ENCODE data around the gene TNC.

TNC gene

GRCh38 chr9:115042781-115043509 lies 75.0 kb downstream of the TNC start:
- TF ChIP-seq BHLHE40 (IDR thresholded peaks at IDR 0.05; ENCODE audit: borderline replicate concordance) (no peak), ARNT (IDR thresholded peaks at IDR 0.05) (no peak), FOXM1 (IDR thresholded peaks at IDR 0.05; ENCODE audit: borderline replicate concordance) (no peak), L3MBTL2 (conservative IDR thresholded peaks at IDR 0.05) (no peak), HDGF (IDR thresholded peaks at IDR 0.05; ENCODE audit: borderline replicate concordance) (no peak), NFRKB (IDR thresholded peaks at IDR 0.05) (no peak), FOXK2 (IDR thresholded peaks at IDR 0.05) (no peak), FOXA1 (IDR thresholded peaks at IDR 0.05) (no peak)
- TF ChIP-seq, protein P1, sequence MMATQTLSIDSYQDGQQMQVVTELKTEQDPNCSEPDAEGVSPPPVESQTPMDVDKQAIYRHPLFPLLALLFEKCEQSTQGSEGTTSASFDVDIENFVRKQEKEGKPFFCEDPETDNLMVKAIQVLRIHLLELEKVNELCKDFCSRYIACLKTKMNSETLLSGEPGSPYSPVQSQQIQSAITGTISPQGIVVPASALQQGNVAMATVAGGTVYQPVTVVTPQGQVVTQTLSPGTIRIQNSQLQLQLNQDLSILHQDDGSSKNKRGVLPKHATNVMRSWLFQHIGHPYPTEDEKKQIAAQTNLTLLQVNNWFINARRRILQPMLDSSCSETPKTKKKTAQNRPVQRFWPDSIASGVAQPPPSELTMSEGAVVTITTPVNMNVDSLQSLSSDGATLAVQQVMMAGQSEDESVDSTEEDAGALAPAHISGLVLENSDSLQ (IDR thresholded peaks at IDR 0.05): no peak
- POLR2A ChIA-PET: no interaction called here
- no peak for DNase-seq (ENCODE audit: extremely low spot score)
- CTCF ChIA-PET: no interaction called here

DNA sequence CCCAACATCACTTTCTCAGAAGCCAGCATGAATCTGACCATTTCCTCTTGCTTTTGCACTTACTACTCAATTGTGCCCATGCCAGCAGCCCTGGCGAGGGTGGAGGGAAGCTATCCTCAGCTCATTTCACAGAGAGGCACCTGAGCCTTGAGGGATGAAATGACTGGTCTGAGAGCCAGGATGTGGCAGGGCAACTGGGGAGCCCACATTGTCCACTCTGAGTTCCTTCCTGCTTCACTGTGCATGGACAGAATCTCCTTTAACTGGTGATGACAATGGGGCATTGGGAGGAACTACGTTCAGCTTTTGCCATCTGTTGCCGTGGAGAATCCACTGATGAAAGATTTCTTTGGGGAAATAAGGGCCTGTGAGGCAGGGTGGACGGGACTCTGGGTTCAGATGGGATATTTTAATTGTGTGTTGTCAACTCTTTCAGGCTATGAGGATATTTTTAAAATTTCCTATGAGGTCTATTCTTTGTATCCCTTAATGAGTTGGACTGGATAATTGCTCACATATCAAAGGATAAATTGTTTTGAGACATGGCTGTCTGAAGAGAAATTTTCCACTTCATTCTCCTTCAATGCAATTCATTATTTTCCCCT lies 78.3 kb downstream of the TNC start:
- POLR2A ChIA-PET: no interaction called here

GRCh38 chr9:115038178-115038577 lies 79.8 kb downstream of the TNC start:
- no peak for DNase-seq (ENCODE audit: extremely low spot score)
- CTCF ChIA-PET: no interaction called here
- TF ChIP-seq SP1 (IDR thresholded peaks at IDR 0.05) (no peak), TARDBP (IDR thresholded peaks at IDR 0.05) (no peak), L3MBTL2 (conservative IDR thresholded peaks at IDR 0.05) (no peak), ELF4 (IDR thresholded peaks at IDR 0.05) (no peak), FOXM1 (IDR thresholded peaks at IDR 0.05; ENCODE audit: borderline replicate concordance) (no peak), FOXA1 (IDR thresholded peaks at IDR 0.05) (no peak), BHLHE40 (IDR thresholded peaks at IDR 0.05; ENCODE audit: borderline replicate concordance) (no peak), HDGF (IDR thresholded peaks at IDR 0.05; ENCODE audit: borderline replicate concordance) (no peak), CTBP1 (IDR thresholded peaks at IDR 0.05; ENCODE audit: borderline replicate concordance) (no peak), FOXK2 (IDR thresholded peaks at IDR 0.05) (no peak), LEF1 (IDR thresholded peaks at IDR 0.05; ENCODE audit: borderline replicate concordance) (no peak), ARNT (IDR thresholded peaks at IDR 0.05) (no peak), SUZ12 (IDR thresholded peaks at IDR 0.05) (no peak), ZNF384 (IDR thresholded peaks at IDR 0.05) (no peak), NFRKB (IDR thresholded peaks at IDR 0.05) (no peak)
- TF ChIP-seq, protein P1 (IDR thresholded peaks at IDR 0.05): no peak
- POLR2A ChIA-PET: no interaction called here

More for the DNA sequence above, 78.3 kb downstream of the TNC start:
- no peak for DNase-seq (ENCODE audit: extremely low spot score)
- TF ChIP-seq FOXA1 (IDR thresholded peaks at IDR 0.05) (no peak), L3MBTL2 (conservative IDR thresholded peaks at IDR 0.05) (no peak), LEF1 (IDR thresholded peaks at IDR 0.05; ENCODE audit: borderline replicate concordance) (no peak), ELF4 (IDR thresholded peaks at IDR 0.05) (no peak), CTBP1 (IDR thresholded peaks at IDR 0.05; ENCODE audit: borderline replicate concordance) (no peak), TARDBP (IDR thresholded peaks at IDR 0.05) (no peak), BHLHE40 (IDR thresholded peaks at IDR 0.05; ENCODE audit: borderline replicate concordance) (no peak), FOXM1 (IDR thresholded peaks at IDR 0.05; ENCODE audit: borderline replicate concordance) (no peak), NFRKB (IDR thresholded peaks at IDR 0.05) (no peak), HDGF (IDR thresholded peaks at IDR 0.05; ENCODE audit: borderline replicate concordance) (no peak), ZNF384 (IDR thresholded peaks at IDR 0.05) (no peak), SP1 (IDR thresholded peaks at IDR 0.05) (no peak), ARNT (IDR thresholded peaks at IDR 0.05) (no peak), SUZ12 (IDR thresholded peaks at IDR 0.05) (no peak), FOXK2 (IDR thresholded peaks at IDR 0.05) (no peak)
- TF ChIP-seq, protein P1 (IDR thresholded peaks at IDR 0.05): no peak
- CTCF ChIA-PET: no interaction called here

- no peak for TF ChIP-seq FOXK2 (IDR thresholded peaks at IDR 0.05)
- no peak for TF ChIP-seq L3MBTL2 (conservative IDR thresholded peaks at IDR 0.05)
- TF ChIP-seq BHLHE40 (IDR thresholded peaks at IDR 0.05; ENCODE audit: borderline replicate concordance): no peak
- no peak for TF ChIP-seq TARDBP (IDR thresholded peaks at IDR 0.05)
- TF ChIP-seq NFRKB (IDR thresholded peaks at IDR 0.05): no peak
- no peak for TF ChIP-seq FOXM1 (IDR thresholded peaks at IDR 0.05; ENCODE audit: borderline replicate concordance)
- no peak for TF ChIP-seq SUZ12 (IDR thresholded peaks at IDR 0.05)
- TF ChIP-seq HDGF (IDR thresholded peaks at IDR 0.05; ENCODE audit: borderline replicate concordance): no peak
- TF ChIP-seq FOXA1 (IDR thresholded peaks at IDR 0.05): no peak
- TF ChIP-seq, protein P1 (IDR thresholded peaks at IDR 0.05): no peak
- TF ChIP-seq LEF1 (IDR thresholded peaks at IDR 0.05; ENCODE audit: borderline replicate concordance): no peak
- TF ChIP-seq ARNT (IDR thresholded peaks at IDR 0.05): no peak
- TF ChIP-seq SP1 (IDR thresholded peaks at IDR 0.05): no peak
- no peak for TF ChIP-seq CTBP1 (IDR thresholded peaks at IDR 0.05; ENCODE audit: borderline replicate concordance)
- no peak for TF ChIP-seq ZNF384 (IDR thresholded peaks at IDR 0.05)
- no peak for TF ChIP-seq ELF4 (IDR thresholded peaks at IDR 0.05)
- no peak for DNase-seq (ENCODE audit: extremely low spot score)
- ChIA-PET POLR2A (no interaction called here), CTCF (no interaction called here)
These were observed 81.3 kb downstream of the TNC start for GRCh38 chr9:115036691-115037090.

Data from HEK293T (cell line).